GM19324 (cell line): ENCODE data around the gene NME2.
"Not testable (repeated sequence)": the region's sequence is repeated elsewhere in the genome, so short reads cannot be mapped to it uniquely, and the experiment has no call there.

ENCODE experiments used
- ATAC-seq: cut with Tn5 transposase; IDR thresholded peaks from one replicate; pipeline ENCODE4 v1.9.1; 2021; ENCODE audit warnings: mild to moderate bottlenecking, moderate library complexity; ENCODE audit not compliant: unreplicated experiment, low FRiP score

Gene NME2

DNA sequence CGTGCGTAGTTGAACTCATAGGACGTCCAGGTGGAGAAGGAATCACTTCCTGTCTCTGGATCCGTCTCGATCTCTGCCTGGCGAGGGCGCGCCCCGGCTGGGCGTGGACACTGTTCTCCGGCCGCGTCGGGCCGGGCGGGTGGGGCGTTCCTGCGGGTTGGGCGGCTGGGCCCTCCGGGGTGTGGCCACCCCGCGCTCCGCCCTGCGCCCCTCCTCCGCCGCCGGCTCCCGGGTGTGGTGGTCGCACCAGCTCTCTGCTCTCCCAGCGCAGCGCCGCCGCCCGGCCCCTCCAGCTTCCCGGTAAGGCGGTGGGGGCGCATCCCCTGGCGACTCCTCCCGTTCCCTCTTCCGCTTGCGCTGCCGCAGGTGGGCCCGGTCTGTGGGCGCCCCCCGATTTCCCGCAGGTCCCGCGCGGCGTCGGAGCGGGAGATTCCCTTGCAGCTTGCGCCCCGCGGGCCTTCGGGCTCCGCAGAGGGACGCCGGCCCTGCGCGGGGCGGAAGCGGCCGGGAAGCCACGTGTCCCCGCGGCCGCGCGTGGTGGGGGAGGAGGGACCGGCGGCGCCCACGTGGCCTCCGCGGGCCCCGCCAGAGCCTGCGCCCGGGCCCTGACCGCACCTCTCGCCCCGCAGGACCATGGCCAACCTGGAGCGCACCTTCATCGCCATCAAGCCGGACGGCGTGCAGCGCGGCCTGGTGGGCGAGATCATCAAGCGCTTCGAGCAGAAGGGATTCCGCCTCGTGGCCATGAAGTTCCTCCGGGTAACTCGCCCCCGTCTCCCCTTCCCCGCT, at the start of gene NME2:
Gene NME2, plus strand, starts transcription at position 214 of the 789 bp plus-strand sequence. Its CDS starts 420 bp downstream, at position 634.
- ATAC-seq = peak; percentile 87

DNA sequence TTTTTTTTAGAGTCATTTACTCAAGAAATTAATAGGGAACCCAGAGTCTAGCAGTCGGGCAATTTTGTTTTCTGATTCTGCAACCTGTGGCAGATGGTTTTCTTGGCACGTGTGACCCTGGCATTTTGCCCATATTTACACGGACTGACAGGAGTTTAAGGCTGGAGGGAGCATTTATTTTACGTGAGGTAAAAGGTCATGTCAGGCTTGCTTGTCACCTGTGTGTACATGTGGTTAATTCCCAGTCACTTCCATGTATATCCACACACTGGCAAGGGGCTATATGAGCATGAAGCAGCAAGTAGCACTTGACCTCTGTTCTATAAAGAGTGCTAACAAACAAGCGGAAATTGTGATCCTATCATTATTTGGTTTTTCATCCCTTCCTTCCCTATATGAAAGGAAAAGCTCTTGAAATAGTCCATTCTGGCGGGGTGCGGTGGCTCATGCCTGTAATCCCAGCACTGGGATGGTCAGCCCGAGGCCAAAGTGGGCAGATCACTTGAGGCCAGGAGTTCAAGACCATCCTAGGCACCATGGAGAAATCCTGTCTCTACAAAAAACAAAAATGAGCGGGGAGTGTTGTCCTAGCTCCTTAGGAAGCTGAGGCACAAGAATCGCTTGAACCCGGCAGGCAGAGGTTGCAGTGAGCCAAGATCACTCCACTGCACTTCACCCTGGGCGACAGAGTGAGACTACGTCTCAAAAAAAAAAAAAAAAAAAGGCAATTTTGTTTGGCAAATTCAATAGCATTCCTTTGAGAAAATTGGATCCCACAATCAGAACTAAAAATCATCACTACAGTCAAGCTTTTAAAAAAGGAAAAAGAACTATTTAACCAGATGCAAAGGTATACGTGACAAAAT, 47.6 kb upstream of the NME2 start:
- ATAC-seq = no peak

DNA sequence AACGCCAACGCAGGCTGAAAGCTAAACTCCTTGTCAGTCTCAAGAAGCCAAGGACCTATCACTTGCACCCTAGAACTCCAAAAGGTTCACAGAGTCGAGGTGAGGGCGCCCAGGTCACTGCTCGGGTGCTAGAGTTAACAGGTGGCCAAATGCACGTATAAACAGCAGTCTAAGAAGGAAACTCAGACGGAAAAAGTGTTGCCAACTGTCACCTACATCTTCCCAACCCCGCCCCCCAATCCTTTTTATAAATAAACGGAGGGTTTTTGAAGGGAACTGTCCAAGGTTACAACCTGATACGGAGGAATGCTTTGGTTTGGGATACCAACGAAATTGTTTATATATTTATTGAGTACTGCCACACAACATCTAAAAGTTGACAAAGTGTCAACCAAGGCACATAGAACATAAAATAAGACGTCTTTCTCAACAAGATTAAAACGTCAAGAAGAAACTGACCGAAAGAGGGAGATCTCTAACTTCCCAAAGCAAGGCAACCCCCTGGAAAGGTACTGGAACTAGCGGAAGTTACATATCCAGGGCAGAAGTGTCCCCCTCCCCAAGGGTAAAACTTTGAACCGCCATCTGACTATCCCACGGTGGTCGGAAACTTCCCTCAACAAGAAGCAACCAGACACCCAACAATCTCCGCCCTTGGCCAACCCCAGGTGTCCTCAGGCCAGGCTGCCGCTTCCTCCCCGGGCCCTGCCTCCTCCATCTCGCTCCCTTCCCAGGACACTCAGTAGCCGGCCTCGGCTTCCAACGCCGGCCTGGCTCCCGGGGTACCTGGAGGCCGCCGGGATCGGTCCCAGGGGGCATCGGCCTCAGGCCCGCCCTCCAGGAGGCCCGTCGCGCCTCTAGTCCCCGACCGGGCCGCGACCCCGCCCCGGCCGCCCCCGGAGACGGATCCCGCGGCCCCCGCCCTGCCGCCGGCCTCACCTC, 46.5 kb upstream of the NME2 start:
- peak; percentile 11 for ATAC-seq

DNA sequence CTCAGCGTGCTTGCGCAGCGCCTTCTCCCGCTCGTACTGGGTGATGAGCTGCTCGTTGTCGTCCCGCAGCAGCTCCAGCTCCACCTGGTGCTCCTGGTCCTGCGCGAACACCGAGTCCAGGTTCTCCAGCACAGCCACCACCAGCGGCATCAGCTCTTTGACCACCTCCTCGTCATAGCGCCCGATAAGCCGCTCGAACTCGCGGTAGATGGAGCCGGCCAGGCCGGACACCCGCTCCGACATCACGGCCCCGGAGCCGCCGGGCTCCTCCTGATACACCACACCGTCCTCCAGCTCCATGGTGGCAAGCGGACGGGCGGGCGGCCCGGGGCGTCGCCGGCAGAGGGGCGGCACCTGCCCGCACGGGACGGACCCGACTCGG, 45.9 kb upstream of the NME2 start:
- peak; percentile 26 for ATAC-seq

DNA sequence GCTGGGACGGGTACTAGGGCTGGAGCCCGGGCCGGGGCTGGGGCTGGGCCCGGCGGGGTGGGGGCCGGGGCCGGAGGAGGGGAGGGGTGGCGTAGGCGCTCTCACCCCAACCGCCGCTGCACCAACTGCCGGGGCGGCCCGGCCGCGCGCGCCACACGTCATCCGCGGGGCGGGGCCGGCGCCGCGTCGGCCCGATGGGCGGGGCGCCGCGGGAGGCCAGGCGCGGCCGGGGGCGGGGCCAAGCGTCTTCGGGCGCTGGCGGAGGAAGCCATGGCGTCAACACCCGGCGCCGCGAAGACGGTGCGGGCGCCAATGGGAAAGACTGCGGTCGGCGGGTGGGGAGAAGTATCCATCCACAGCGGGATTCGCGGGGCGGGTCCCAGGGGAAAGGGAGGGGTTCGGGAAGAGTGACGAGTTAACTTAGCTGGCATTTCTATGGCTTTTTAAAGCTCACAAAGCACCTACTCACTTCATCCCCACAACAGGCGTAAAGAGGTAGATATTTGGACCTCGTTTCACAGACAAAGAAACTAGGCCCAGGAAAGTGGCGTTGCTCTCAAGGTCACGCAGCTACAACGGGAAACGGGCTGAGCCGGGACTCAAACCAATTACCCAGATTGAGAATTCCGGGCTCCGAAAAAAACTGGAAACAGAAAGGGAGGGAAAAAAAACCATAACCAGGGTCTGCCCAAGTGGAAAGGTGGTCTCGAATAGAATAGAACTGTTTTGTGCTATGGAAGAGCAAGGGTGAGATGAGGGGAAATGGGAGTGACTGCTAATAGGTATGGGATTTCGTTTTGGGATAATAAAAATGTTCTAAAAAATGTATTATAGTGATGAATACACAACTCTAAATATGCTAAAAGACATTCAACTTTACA, 45.2 kb upstream of the NME2 start, which contains the start of gene SPAG9:
Gene SPAG9, minus strand, starts transcription at position 130 of the 881 bp plus-strand sequence. CDS start 212 bp downstream, outside the sequence.
- peak; percentile 86 for ATAC-seq

DNA sequence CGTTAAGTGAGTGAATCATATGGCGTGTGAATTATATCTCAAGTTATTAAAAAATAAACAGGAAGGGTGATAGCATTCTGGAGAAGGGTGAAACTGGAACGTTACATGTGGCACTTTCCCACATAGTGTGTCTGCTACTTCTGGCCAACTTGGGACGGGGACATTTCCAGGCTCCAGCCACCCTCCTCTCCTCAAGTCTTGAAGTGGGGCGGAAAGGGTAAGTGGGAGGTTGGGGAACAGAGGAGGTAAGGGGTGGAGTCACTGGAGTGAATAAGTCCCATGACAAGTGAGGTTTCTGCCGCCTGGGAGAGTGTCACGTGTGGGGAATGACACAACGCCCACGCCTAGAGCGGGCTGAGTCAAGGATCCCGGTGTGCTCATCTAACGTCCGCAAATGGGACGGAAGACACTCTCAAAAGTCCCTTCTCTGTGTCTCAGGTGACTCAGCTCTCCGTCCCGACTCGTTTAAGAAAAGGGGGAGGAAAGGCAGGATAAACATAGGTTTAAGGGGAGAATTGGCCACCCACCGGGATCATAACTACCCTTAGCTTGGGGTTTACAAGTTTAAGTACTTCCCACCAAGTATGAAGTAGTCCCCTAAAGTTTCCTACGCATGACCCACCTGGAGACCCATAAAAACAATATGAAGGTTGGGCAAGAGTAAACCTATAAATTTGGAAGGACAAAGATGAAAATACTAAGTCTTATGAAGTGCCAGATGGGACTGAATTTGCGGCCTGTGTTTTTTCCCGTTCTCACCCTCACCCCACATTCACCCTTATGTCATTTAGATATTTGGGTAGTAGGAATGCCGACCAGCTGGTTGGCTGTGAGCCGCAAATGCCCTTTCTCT, 44.4 kb upstream of the NME2 start:
- no peak for ATAC-seq

DNA sequence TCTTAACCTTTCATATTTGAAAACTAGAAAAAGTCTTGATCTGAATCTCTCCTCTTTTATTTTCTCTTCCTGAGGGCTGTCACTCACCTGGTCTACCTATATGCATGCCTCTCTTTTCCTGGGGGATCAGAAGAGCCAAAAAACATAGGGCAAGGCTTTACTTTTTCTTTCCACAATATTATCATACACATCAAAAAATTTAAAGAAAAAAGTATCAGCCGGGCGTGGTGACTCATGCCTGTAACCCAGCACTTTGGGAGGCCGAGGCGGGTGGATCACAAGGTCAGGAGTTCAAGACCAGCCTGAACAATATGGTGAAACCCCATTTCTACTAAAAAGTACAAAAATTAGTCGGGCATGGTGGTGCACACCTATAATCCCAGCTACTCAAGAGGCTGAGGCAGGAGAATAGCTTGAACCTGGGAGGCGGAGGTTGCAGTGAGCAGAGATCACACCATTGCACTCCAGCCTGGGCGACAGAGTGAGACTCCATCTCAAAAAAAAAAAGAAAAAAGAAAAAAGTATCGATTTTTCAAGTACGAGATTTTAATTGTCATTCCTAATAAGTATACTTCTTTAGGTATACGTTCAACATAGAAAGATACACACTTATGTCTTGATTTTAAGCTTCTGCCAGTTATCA, 43.6 kb upstream of the NME2 start:
- ATAC-seq = not testable (repeated sequence)

DNA sequence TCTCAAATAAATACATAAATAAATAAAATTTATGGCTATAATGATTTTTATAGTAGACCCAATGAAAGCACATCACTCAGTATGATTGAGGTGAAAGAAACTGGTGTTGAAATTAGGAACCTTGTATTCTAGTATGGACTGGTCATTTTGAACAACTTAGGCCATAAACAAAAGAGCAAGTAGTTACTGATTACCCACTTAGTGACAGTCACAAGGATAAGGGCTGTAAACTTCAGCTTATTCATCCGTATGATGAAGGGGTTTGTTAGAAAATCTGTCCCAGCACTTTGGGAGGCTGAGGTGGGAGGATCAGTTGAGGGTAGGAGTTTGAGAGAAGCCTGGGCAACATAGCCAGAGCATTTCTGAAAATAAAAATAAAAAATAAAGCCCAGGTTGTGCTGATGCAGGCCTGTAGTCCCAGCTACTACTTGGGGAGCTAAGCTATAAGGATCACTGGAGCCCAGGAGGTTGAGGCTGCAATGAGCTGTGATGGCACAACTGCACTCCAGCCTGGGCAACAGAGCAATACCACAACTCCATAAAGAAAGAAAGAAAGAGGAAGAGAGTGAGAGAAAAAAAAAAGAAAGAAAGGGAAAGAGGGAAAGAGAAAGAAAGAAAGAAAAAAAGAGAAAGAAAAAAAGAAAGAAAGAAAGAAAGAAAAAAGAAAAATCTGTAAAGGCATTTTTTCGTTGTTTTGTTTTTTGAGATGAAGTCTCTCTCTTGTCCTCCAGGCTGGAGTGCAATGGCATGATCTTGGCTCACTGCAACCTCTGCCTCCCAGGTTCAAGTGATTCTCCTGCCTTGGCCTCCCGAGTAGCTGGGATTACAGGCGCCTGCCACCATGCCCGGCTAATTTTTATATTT, 41.3 kb upstream of the NME2 start:
- no peak for ATAC-seq

DNA sequence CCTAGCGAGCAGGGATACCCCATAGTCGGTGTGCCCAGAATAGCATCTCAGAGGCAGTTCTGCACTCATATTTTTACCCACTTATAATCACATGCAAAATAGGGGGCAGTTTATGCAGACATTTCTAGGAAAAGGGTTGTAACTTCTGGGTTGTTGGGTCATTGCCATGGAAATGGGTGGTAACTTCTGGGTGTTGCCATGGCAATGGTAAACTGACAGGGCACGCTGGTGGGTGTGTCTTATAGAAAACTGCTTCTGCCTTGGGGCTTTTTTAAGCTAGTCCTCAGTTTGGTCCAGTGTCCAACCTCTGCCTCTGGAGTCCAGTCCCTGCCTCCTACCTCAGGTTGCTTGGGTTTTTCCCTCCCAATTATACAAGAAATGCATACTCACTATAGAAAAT, 38.1 kb upstream of the NME2 start:
- ATAC-seq = no peak

DNA sequence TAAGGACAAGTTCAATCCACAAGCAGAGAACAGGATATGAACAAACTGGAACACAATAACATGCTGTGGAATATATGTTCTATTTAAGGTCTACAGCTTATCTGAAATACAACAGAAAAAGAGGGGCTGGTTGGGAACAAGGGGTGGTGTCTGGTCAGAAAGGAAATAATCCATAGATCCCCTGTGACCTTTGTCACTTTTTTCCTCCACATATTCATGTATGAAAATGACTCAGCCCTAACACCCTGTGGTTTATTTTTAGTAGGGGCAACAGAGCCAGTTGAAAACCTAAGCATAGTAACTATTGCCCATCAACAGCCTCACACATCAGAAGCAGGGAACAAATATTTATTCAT, 33.3 kb upstream of the NME2 start:
- peak; percentile 51 for ATAC-seq

DNA sequence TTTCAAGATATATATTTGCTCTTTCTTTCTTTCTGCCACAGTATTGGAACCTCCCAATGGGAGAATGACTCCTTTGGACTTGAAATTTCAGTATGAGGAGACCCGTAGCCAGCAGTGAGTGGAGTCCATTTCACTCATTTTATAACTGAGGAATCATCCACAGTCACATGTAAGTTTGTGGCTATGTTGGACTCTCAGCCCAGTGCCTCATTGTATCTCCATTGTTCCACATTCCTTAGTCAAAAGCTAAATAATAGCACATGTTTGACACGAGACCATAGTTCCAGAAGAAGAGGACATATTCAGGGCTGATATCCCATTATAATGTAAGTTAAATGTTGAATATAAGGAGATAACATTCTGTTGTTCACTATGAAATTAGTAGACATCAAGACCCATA, 32.8 kb upstream of the NME2 start:
- ATAC-seq = no peak

DNA sequence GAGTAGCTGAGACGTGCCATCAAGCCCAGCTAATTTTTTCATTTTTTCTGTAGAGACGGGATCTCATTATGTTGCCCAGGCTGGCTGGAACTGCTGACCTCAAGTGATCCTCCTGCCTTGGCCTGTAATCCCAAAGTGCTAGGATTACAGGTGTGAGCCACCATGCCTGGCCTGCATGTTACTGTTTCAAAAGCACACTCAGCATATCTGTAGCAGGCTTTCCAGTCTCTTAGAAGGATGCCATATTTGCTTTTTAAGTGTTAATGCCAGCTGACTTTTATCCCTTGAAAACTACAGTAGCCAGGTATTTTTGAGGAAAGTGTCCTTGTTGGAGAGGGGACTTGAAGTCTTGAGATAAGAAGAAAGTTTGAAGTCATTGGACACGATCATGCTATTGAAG, 30.3 kb upstream of the NME2 start:
- ATAC-seq = no peak

DNA sequence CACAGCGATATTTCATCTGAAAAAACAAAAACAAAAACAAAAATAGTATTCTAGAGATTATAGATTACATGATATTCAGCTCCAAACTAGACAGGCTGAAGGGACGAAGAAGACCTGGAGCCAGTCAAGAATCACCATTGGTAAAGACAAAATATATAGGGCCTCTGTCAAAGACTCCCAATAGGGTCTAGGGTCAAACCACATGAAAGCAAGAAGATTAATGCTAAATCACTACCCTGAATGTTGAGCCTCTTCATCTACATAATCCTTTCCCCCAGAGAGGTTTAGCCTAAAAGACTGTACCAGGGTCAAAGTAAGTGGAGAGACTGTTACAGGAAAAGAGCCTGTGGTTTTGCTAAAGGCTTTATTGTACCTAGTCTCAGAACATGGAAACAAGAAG, 23.6 kb upstream of the NME2 start:
- no peak for ATAC-seq

DNA sequence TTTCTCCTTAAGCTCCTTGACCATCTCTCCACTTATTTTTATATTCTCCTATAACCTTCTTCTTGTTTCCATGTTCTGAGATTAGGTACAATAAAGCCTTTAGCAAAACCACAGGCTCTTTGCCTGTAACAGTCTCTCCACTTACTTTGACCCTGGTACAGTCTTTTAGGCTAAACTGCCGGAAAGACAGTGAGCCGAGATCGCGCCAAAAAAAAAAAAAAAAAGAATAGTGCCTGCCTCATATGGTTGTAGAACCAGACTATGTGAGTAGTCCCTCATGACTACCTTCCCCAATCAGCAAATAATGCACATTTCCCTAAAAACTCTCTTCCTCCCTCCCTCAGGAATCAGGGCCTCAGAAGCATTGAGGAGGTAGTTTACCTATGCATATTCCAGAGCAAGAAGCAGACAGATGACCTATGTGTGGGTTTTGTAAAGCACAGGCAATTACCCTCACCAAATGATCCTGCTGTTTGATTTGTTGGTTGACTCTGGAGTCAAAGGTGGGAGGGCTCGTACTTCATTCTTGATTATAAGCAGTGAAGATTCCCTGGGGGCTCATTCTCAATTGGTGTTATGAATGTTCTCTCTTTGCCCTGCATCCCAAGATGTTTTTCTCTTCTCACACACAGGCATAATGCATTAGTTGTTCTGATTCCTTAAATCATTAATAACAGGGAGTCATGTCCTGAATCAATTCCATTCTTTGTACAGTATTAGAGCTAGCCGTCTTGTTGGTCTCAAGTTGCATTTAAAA, 21.8 kb upstream of the NME2 start:
- ATAC-seq = no peak

DNA sequence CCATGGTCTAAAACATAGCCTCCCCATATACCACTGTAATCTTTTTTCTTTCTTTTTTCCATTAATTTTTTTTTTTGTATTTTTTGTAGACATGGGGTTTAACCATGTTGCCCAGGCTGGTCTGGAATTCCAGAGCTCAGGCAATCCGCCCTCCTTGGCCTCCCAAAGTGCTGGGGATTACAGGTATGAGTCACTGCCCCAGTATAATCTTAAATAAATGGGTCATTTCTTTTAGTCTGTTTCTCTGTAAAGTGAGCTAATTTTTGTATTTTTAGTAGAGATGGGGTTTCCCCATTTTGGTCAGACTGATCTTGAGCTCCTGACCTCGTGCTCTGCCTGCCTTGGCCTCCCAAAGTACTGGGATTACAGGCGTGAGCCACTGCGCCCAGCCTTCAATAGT, 18.6 kb upstream of the NME2 start:
- no peak for ATAC-seq

DNA sequence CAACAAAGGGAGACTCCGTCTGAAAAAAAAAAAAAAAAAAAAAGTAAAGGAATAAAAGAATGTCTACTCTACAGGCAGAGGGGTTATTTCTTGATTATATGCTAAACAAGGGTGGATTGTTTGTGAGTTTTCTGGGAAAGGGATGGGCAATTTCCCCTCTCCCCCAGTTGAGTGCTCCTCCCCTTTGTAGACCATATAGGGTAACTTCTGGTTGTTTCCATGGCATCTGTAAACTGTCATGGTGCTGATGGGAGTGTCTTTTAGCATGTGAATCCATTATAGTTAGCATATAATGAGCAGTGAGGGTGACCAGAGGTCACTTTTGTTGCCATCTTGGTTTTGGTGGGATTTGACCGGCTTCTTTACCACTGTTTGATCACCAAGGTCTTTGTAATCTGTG, 17.0 kb upstream of the NME2 start:
- ATAC-seq = no peak

DNA sequence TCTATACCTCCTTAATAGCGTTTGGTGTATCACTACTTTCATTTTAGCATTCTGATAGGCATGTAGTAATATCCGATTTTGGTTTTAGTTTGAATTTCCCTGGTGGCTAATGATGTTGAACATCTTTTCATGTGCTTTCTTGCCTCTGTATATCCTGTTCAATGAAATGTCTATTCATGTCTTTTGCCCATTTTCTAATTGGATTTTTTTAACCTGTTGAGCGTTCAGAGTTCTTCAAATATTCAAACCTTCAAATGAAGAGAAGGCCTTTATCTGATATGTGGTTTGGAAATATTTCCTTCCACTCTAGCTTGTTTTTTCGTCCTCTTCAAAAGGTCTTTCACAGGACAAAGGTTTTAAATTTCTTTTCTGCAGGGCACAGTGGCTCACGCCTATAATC, 15.3 kb upstream of the NME2 start:
- no peak for ATAC-seq
